D341Med (cell line): ENCODE data around the gene ARL15.

Experiments used
- DNase-seq: peaks from one replicate; pipeline ENCODE4 v3.0.0; 2012; ENCODE audit warnings: low spot score

Gene ARL15

GRCh38 chr5:54313311-54314270 lies 3.2 kb upstream of the ARL15 start:
- no peak for DNase-seq

GRCh38 chr5:54312499-54312898 lies 2.1 kb upstream of the ARL15 start:
- DNase-seq = no peak

- no peak for DNase-seq
Measured at GRCh38 chr5:54311176-54311677, 854 bp upstream of the ARL15 start.

GRCh38 chr5:54309691-54310432 lies 511 bp downstream of the ARL15 start:
- DNase-seq = peak; percentile 69

- no peak for DNase-seq
Measured at GRCh38 chr5:54309276-54309675, 1.1 kb downstream of the ARL15 start.

GRCh38 chr5:54307583-54307982 lies 2.8 kb downstream of the ARL15 start:
- DNase-seq = no peak

- DNase-seq = no peak
Measured at GRCh38 chr5:54306893-54307292, 3.5 kb downstream of the ARL15 start.

- no peak for DNase-seq
Measured at GRCh38 chr5:54305737-54306136, 4.6 kb downstream of the ARL15 start.

- no peak for DNase-seq
Measured at GRCh38 chr5:54304040-54304439, 6.3 kb downstream of the ARL15 start.

GRCh38 chr5:54302267-54302687 lies 8.1 kb downstream of the ARL15 start:
- DNase-seq = no peak

- no peak for DNase-seq
Measured at GRCh38 chr5:54301849-54302248, 8.5 kb downstream of the ARL15 start.

- DNase-seq = no peak
Measured at GRCh38 chr5:54301220-54301619, 9.2 kb downstream of the ARL15 start.

GRCh38 chr5:54298947-54299346 lies 11.4 kb downstream of the ARL15 start:
- no peak for DNase-seq

GRCh38 chr5:54296386-54296785 lies 14.0 kb downstream of the ARL15 start:
- no peak for DNase-seq

- no peak for DNase-seq
Measured at GRCh38 chr5:54295651-54296276, 14.6 kb downstream of the ARL15 start.

- no peak for DNase-seq
Measured at GRCh38 chr5:54294097-54294667, 16.2 kb downstream of the ARL15 start.

GRCh38 chr5:54292866-54293265 lies 17.5 kb downstream of the ARL15 start:
- DNase-seq = no peak

- no peak for DNase-seq
Measured at GRCh38 chr5:54291498-54291897, 18.9 kb downstream of the ARL15 start.

- DNase-seq = no peak
Measured at GRCh38 chr5:54289769-54290168, 20.6 kb downstream of the ARL15 start.

GRCh38 chr5:54288568-54289217 lies 21.7 kb downstream of the ARL15 start:
- DNase-seq = no peak

GRCh38 chr5:54285686-54286085 lies 24.7 kb downstream of the ARL15 start:
- DNase-seq = no peak

- DNase-seq = no peak
Measured at GRCh38 chr5:54284586-54284985, 25.8 kb downstream of the ARL15 start.
